ENCODE data around the gene NEMF. TPM values are rescaled to one million over a fixed set of nuclear protein-coding genes. Genes with fewer than 3 reads are reported as not detected.
"Not testable (repeated sequence)": the region's sequence is repeated elsewhere in the genome, so short reads cannot be mapped to it uniquely, and the experiment has no call there.

Gene NEMF
- polyA plus RNA-seq, 4 donors, result 81.3 to 101 (median 91.7) TPM

DNA sequence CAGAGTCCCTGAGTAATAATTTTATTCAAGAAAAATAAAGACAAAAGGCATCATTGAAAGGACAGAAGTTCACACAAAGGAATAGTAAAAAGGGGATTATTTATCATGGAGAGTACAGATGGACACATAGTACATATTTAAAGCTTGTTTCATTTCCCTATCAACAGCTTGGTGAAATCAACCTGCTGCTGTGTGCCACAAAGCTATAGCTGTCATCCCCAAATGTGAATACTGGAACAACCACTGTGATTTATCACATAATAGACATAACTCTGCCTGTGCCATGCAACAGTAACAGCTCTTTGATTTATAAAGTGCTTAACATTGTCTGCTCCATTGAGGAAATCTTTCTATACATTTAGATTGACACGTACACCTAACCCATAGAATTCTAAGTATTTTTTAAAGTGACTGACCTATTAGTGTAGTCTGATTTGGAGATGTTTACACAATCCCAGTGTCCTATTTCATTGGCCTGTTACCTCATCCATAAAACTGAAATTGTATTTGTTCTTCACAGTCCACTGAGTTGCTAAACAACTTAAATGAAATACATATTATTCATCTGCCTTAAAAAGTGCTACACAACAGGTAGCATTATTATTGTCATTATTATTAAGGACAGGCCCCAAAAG lies 3.3 kb downstream of the NEMF start:
- DNase-seq (ENCODE audit: low read depth in 4 of 4, low spot score in 2 of 4), result no peak

DNA sequence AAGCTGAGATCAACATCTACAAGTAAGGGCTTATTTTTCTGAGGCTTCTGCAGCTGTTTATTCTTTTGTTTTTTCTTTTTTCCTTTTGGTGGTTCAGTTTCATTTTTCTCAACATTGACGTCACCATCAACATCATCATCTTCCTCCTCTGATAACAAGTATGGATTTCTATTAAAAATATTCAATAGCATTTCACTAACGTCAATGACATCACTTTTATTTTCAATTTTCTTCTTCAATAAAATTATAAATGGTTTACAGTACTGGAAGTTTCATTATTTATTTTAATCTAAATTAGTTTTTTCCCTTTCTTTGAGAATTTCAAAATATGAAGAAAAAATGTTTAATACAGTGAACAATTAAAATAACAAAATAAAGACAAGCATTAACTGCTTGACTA lies 23.9 kb downstream of the NEMF start:
- no peak for DNase-seq (ENCODE audit: low read depth in 4 of 4, low spot score in 2 of 4)

DNA sequence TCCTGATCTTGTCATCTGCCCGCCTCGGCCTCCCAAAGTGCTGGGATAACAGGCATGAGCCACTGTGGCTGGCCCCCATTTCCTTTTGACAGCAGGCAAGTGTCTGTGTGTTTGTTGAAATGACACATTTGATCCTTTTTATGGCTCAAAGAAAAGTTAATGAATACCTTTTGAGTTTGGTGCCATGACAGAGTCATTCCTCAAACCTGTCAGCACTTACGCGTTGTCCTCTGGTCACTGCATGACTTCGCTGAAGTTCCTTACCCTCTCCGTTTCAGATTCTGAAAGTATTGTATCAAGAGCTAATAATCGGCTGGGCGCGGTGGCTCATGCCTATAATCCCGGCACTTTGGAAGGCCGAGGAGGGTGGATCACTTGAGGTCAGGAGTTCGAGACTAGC lies 32.4 kb downstream of the NEMF start:
- no peak for DNase-seq (ENCODE audit: low read depth in 4 of 4, low spot score in 2 of 4)

DNA sequence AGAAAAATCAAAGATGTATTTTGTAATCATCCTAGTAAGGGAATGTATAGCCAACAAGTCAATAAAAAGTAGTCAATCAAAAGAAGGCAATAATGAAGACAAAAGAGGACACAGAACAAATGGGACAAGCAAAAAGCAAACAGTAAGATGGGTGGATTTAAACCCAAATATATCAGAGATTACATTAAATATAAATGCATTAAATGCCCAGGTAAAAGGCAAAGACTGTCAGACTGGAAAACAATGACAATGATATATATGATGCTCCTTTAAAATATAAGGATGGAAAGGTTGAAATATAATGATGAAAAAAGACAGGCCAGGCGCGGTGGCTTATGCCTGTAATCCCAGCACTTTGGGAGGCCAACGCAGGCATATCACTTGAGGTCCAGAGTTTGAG lies 35.7 kb downstream of the NEMF start:
- DNase-seq (ENCODE audit: low read depth in 4 of 4, low spot score in 2 of 4), result no peak

DNA sequence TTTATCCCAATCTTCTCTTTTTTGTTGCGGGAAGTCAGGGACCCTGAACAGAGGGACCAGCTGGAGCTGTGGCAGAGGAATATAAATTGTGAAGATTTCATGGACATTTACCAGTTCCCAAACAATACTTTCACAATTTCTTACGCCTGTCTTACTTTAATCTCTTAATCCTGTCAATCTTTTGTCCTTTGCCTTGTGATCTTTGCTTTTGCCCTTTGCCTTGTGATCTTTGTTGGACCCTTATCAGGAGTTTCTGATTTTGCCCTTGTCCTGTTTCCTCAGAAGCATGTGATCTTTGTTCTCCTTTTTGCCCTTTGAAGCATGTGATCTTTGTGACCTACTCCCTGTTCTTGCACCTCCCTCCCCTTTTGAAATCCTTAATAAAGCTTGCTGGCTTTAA lies 36.5 kb downstream of the NEMF start:
- not testable (repeated sequence) for DNase-seq (ENCODE audit: low read depth in 4 of 4, low spot score in 2 of 4)

DNA sequence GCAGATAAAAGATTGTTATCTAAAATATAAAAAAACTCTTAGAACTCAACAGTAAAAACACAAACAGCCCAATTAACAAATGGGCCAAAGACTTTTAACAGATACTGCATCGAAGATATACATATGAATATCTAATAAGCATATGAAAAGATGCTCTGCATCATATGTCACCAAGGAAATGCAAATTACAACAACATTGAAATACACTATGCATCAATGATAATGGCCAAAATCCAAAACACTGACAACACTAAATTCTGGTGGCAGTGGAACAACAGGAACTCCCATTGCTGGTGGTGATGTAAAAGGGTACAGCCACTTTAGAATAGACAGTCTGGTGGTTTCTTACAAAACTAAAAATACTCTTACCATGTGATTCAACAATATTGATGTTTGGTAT lies 43.8 kb downstream of the NEMF start:
- no peak for DNase-seq (ENCODE audit: low read depth in 4 of 4, low spot score in 2 of 4)

DNA sequence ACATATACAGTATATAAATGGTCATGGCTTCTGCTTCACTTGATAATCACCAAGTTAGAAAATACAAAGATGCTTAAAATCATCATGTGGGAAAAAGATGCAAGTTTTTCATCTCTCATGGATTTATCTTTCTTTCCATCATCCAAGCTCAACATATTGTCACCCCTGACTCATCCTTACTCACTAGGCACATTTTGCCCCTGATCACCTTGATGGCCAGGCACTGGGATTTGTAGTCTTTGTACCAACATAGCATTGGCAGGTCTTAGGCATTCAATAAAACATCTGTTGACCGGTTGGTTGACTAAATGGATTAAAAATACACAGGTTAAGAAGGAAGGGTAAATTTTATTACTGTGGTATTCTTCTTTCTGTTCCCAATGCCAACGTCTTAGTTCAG lies 56.6 kb downstream of the NEMF start:
- DNase-seq (ENCODE audit: low read depth in 4 of 4, low spot score in 2 of 4), result no peak

DNA sequence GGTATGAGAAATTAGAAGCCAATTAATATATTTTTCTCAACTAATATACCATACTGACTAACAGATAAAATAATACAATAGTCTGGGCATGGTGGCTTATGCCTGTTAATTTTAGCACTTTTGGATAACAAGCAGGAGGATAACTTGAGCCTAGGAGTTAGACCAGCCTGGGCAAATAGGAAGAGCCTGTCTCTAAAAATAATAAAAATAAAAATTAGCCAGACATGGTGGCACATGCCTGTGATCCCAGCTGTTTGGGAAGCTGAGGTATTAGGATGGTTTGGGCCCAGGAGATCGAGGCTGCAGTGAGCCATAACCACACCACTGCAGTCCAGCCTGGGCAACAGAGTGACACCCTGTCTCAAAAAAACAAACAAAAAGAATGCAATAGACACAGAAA lies 60.0 kb downstream of the NEMF start:
- no peak for DNase-seq (ENCODE audit: low read depth in 4 of 4, low spot score in 2 of 4)

DNA sequence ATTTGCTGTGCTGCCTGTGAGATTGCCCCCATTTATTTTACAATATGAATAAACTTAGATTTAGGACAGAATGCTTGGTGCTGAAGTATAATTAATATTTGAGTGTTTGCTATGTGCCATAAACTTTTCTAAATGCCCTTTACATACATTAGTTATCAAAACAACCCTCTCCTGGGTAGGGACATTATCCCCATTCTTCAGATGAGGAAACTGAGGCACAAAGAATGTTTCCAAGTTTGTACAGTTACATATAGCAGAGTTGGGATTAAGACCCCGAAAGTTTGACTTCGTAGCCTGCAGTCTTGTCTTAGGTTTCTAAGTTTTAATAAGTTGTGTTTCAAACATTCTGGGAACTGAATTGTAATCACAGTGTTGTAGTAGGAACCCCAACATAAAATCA lies 66.3 kb downstream of the NEMF start:
- DNase-seq (ENCODE audit: low read depth in 4 of 4, low spot score in 2 of 4), result no peak

DNA sequence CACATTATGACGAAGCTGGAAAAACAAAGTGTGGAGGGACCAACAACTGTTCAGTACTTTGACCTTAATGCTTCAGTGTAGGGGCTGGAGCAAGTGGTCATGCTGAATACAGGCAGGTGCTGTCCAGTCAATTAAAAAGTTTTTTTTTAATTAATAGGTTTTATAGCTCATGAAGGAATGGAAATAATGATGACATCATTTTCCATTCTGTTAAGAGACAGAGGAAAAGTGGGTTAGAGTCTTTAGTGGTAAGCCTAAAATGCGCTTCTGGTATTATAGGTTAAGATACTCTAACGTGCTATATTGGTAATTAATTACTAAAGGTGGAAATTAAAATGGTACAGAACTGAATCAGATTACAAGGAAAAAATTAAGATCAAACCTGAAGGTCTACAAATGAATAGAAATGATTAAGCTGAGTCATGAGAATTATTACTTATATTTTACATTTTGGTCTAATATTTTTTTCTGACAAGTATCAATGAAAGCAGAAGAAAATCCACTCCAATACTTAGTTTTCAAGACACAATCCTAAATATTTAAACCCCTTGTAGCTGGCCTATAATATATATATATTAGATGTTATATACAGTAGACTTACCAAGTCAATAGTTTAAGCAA lies 69.1 kb downstream of the NEMF start:
- DNase-seq (ENCODE audit: low read depth in 4 of 4, low spot score in 2 of 4), result no peak

DNA sequence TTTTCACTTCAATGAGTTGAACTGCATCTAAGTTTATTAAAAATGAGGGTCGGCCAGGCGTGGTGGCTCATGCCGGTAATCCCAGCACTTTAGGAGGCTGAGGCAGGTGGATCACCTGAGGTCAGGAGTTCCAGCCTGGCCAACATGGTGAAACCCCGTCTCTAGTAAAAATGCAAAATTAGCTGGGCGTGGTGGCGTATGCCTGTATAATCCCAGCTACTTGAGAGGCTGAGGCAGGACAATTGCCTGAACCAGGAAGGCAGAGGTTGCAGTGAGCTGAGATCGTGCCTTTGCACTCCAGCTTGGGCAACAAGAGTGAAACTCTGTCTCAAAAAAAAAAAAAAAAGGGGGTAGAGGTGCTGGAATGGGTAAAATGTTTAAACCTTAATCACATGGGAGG lies 71.5 kb downstream of the NEMF start:
- not testable (repeated sequence) for DNase-seq (ENCODE audit: low read depth in 4 of 4, low spot score in 2 of 4)

DNA sequence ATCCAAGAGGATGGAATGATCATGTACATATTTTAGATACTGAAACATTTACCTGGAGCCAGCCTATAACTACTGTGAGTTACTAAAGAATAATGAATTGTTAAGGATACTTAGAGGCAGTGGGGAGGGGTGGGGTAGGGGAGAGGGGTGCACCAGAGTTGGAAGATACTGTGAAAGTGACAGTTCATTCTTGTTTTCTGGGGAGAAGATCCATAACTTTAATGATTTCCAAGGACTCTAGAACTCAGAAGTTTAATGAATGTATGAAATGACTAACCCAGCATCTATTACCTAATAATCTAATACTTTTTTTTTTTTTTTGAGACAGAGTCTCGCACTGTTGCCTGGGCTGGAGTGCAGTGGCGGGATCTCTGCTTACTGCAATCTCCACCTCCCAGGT lies 74.2 kb downstream of the NEMF start:
- no peak for DNase-seq (ENCODE audit: low read depth in 4 of 4, low spot score in 2 of 4)

DNA sequence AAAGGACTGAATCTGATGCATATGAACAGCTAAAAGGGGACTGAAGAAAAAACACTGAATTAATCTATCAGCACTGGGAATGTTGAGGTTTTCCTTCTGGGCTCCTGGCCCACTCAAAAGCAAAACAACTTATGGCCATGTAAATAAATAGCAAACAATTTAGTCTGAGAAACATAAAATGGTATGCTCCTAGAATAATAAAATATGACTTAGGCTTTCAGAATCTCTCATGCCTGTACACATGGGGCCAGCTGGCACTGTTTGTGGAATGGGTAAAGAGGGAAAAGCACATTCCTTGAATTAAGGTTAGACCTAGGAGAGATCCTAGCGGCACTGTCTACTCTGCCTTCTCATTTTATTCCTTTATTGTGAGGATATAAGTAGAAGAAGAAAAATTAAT lies 78.5 kb downstream of the NEMF start:
- no peak for DNase-seq (ENCODE audit: low read depth in 4 of 4, low spot score in 2 of 4)

DNA sequence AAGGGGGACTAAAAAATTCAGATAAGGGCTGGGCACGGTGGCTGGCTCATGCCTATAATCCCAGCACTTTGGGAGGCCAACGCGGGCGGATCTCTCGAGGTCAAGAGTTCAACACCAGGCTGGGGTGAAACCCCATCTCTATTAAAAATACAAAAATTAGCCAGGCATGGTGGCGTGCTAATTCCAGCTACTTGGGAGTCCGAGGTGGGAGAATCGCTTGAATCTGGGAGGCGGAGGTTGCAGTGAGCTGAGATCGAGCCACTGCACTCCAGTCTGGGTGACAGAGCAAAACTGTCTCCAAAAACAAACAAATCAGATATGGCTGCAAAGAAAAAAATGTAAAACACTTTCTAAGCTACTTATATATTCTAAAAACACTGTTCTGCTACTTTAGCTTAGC lies 80.9 kb downstream of the NEMF start:
- DNase-seq (ENCODE audit: low read depth in 4 of 4, low spot score in 2 of 4), result not testable (repeated sequence)

DNA sequence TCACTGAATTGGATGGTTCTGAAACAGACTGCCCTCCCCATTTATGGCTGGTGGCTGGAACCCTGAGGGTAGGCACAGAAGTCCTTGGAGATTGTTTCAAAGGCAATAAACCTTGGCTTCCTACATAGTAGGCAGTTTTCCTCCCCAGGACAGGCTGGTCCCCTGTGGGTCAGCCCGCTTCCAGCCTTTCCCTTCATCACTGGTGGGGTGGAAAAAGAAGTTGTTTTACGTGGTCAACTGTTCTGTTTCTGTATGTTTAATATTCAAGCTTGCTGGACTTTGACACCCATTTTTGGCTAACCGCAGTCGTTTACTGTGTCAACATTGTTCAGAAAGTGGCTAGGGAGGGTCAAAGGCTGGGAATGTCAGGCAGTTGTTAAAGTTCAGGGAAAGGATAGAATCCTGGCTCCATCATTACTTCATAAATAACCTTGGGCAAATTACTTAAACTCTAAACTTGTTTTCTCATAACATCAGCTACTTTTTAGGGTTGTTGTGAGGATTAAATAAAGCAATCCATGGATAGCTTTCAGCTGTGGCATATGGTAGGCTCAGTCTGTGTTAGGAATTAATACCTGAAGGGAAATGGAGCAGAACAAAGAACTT lies 82.3 kb downstream of the NEMF start:
- peak; percentile 19 to 46 (median 29) for DNase-seq (ENCODE audit: low read depth in 4 of 4, low spot score in 2 of 4)

DNA sequence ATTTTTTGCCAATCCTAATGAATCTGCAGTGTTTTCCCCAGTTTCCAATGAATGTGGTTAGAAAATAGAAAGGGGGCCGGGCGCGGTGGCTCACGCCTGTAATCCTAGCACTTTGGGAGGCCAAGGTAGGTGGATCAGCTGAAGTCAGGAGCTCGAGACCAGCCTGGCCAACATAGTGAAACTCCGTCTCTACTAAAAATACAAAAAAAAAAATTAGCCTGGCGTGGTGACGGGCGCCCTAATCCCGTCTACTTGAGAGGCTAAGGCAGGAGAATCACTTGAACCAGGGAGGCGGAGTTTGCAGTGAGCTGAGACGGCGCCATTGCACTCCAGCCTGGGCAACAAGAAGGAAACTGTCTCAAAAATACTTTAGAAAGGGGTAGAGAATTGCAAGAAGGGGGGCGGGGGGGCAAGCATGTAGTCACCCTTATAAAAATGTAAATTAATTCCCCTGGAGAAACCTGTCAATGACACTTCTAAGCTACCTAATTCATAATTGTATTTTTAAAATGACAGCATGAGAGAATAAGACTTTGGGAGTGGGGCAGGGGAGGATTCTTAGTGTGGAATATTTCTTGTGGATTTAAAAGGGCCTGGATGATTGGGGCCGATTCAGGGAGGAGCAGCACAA lies 82.9 kb downstream of the NEMF start:
- DNase-seq (ENCODE audit: low read depth in 4 of 4, low spot score in 2 of 4), result peak in 1 of 4 donors; percentile 3

DNA sequence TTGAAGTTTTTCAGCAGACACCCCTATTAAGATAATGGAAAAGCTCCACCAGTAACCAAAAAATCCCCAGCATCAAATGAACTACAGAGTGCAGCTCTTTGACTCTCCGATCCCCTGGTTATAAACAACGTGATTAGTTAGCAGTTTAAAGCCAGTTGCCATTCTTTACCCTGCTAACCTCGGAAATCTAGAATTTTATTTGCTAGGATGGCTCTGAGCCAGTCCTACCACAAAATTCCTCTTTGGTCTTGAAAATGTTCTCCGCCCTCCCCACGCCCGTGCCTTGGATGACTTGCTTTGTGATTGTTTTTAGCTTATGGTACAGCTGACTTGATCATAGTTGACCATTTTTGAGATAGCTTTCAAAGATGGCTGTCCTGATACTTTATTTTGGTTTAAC lies 83.4 kb downstream of the NEMF start:
- peak in 1 of 4 donors; percentile 2 for DNase-seq (ENCODE audit: low read depth in 4 of 4, low spot score in 2 of 4)

DNA sequence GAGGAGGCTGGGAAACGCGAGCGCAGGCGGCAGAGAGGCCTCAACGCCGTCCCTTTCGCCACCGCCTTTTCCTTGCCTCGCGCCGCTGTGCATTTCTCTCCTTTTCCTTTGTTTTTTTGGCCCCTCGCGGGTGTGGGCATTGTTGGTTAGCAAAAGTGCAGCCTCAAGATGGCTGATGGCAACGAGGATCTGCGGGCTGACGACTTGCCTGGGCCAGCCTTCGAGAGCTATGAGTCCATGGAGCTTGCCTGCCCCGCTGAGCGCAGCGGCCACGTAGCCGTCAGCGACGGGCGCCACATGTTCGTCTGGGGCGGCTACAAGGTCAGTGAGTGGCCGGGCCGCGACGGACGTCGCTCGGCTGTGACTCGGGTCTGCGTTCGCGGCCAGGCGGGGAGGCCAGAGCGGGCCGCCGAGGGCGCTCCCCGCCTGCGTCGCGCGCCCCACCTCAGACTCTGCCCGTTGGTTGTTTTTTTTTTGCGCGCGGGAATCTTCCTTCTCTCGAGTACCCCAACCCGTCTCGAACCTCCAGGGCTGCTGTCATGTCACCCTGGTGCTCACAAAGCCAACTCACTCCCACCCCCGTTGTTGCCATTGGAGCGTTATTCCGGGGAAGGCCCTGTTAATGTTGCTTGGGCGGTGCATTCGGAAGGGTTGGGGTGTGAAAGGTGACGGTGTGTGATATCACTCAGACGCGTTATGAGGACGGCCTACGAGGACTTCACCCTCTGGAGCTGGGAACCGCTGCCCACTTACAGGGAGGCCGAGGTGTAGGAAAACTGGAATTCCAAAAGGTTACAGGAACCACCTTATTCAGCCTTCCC lies 84.1 kb downstream of the NEMF start:
- peak; percentile 41 to 54 (median 44) for DNase-seq (ENCODE audit: low read depth in 4 of 4, low spot score in 2 of 4)

DNA sequence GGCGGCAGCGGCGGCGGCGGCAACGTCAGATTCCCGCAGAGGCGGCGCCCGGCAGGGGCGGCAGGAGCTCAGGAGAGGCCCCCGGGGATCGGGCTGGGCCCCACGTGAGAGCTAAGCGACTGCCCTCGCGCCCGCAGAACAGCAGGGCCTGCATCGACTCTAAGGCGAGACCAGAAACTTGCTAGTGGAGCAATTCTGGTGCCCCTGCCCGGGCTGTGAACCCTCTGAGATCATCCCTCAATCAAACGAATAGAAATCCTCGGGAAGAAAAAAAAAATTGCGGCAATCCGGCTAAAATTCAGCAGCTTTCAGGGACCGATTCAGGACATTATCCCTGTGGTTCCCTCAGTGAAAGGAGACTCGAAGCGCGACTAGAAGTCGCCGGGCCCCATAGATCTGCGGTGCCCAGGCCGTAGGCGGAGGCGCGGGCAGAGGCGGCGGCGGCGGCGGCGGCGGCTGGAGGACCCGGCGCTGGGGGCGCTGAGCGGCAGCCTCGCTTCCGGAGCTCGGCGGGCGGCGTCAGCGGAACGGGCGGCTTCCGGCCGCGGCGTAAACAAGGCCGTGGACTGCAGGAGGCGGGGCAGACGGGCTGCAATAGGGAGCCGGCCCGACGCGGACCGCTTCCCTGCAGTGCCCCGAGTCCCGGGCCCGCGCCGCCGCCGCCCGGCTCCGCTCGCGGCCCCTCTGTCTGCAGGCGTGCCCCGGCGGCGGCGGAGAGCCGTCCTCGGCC lies 84.9 kb downstream of the NEMF start, which contains the start of gene KLHDC2:
TSS of gene KLHDC2 (plus strand) at position 583 of the 730 bp plus-strand sequence. CDS start 316 bp downstream, outside the sequence.
- peak; percentile 66 to 79 (median 76) for DNase-seq (ENCODE audit: low read depth in 4 of 4, low spot score in 2 of 4)

DNA sequence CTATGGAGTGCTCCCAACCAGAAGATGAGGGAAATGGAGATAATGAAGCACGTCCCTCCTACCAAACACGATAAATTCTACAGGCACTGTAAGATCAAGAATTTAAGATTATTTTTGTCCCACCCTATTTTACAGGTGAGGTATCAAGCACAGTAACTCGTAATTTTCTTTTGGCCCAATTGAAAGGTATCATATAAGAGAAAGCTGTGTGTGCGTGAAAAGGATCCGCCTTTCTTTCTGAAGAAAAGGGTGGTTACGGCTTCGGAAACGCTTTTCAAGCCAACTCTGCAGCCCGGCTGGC lies 85.4 kb downstream of the NEMF start:
- no peak for DNase-seq (ENCODE audit: low read depth in 4 of 4, low spot score in 2 of 4)

Data from left renal cortex interstitium (tissue), 4 donors.